MM.1S (cell line): ENCODE data around the gene ASCC2.

Source experiments
- DNase-seq: peaks from one replicate; pipeline ENCODE4 v3.0.0-alpha.2; 2015
- H2AFZ ChIP-seq: fragments of 300-600 bp; sonication (generic); 2 replicates; pipeline ENCODE4 v1.6.0; 2016; ENCODE audit warnings: antibody characterized with exemption, low read length
- H3F3A ChIP-seq: fragments of 300-600 bp; sonication (generic); 2 replicates; pipeline ENCODE4 v1.6.1; 2016; ENCODE audit warnings: mild to moderate bottlenecking, antibody characterized with exemption, low read length, moderate library complexity, mixed read lengths; ENCODE audit not compliant: insufficient read depth
- H3K27ac ChIP-seq: fragments of 300-600 bp; sonication (generic); 2 replicates; pipeline ENCODE4 v1.5.1; 2016; ENCODE audit warnings: mild to moderate bottlenecking, low read length
- H3K27me3 ChIP-seq: fragments of 300-600 bp; sonication (generic); replicated peaks from 2 replicates; pipeline ENCODE4 v1.6.0; 2016; ENCODE audit warnings: low read length; ENCODE audit not compliant: insufficient read depth
- H3K36me3 ChIP-seq: fragments of 300-600 bp; sonication (generic); replicated peaks from 2 replicates; pipeline ENCODE4 v1.6.1; 2016; ENCODE audit warnings: mild to moderate bottlenecking, low read length, mixed read lengths; ENCODE audit not compliant: insufficient read depth
- H3K4me1 ChIP-seq: fragments of 300-600 bp; sonication (generic); 2 replicates; pipeline ENCODE4 v1.6.1; 2016; ENCODE audit warnings: low read length, mixed read lengths
- H3K4me2 ChIP-seq: fragments of 300-600 bp; sonication (generic); 2 replicates; pipeline ENCODE4 v1.6.0; 2016; ENCODE audit warnings: low read depth, low read length
- H3K4me3 ChIP-seq: fragments of 300-600 bp; sonication (generic); 2 replicates; pipeline ENCODE4 v1.5.1; 2016; ENCODE audit warnings: low read length, mixed read lengths
- H3K79me2 ChIP-seq: fragments of 300-600 bp; sonication (generic); 2 replicates; pipeline ENCODE4 v1.6.1; 2016; ENCODE audit warnings: mixed run types, low read length, mixed read lengths
- H3K9ac ChIP-seq: fragments of 300-600 bp; sonication (generic); 2 replicates; pipeline ENCODE4 v1.6.1; 2016; ENCODE audit warnings: low read length, mixed read lengths
- H3K9me2 ChIP-seq: fragments of 300-600 bp; sonication (generic); replicated peaks from 2 replicates; pipeline ENCODE4 v1.6.1; 2016; ENCODE audit warnings: mild to moderate bottlenecking, low read length, mixed read lengths; ENCODE audit not compliant: insufficient read depth
- H3K9me3 ChIP-seq: fragments of 300-600 bp; sonication (generic); replicated peaks from 2 replicates; pipeline ENCODE4 v1.6.1; 2016; ENCODE audit warnings: mild to moderate bottlenecking, low read length, mixed read lengths; ENCODE audit not compliant: insufficient read depth
- H4K20me1 ChIP-seq: fragments of 300-600 bp; sonication (generic); 2 replicates; pipeline ENCODE4 v1.6.1; 2016; ENCODE audit warnings: mild to moderate bottlenecking, low read length, moderate library complexity, mixed read lengths; ENCODE audit not compliant: insufficient read depth
- EZH2 ChIP-seq: fragments of 300-600 bp; sonication (generic); optimal IDR thresholded peaks from 2 replicates; pipeline ENCODE3; 2017; ENCODE audit warnings: low read depth, mild to moderate bottlenecking, antibody characterized with exemption, low read length, mixed read lengths
- EZH2phosphoT487 ChIP-seq: fragments of 300-600 bp; sonication (generic); IDR thresholded peaks from 2 replicates; pipeline ENCODE4 v1.6.1; 2018; ENCODE audit warnings: antibody characterized with exemption, low read length
- TF ChIP-seq, protein P1 (sequence below): fragments of 300-600 bp; sonication (generic); IDR thresholded peaks from 2 replicates; pipeline ENCODE4 v1.5.1; 2016; ENCODE audit warnings: antibody characterized with exemption, low read length, mixed read lengths

Gene ASCC2

DNA sequence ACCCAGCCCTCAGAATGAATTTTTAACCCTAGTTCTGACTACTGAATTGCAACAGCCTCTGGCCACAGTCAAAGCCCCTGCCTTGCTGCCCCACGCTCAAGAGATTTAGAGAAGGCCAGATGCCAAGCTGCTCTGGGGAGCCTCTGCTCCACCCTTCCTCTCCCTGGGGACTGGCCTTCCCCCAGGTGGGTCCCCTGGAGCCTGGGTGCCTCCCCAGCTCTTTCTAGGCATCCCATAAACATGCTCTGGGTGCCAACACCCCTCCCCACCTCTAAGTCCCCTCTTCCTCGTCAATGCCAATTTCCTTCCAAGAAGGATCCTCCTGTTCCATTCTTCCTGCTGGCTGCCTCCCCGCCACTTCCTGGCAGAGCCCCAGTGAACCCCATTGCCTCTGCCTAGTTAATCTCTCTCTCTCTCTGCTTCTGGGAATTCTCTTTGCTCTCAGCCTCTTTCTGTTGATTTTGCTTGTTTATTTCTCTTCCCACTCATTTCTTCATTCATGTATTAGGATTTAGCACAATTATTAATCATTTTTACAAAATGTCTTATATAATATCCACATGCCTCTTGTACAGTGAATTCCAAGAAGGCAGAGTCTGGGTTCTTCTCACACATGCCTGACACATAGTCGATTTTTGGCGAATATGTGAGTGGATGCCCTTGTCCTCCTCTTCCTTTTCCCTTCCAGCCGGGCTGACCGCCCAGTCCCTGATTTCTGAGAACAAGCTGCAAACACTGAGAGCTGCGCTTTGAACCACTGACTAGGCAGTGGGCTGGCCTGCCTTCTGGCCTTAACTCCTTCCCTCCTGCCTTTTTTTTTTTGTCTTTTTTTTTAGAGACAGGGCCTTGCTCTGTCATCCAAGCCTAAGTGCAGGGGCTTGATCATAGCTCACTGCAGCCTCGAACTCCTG lies 53.4 kb downstream of the ASCC2 start:
- Histone ChIP-seq H3K4me2 (no peak overlapping the region), H3K27ac (no peak overlapping the region), H2AFZ (no peak overlapping the region), H3K4me1 (no peaks in the 10 kb centered on the region), H3F3A (no peaks in the 10 kb centered on the region), H3K9me3 (no peaks in the 10 kb centered on the region), H4K20me1 (no peaks in the 10 kb centered on the region), H3K9ac (no peak overlapping the region), H3K4me3 (no peak overlapping the region), H3K36me3 (no peaks in the 10 kb centered on the region), H3K79me2 (no peaks in the 10 kb centered on the region), H3K27me3 (no peaks in the 10 kb centered on the region), H3K9me2 (no peaks in the 10 kb centered on the region)
- TF ChIP-seq, protein P1, sequence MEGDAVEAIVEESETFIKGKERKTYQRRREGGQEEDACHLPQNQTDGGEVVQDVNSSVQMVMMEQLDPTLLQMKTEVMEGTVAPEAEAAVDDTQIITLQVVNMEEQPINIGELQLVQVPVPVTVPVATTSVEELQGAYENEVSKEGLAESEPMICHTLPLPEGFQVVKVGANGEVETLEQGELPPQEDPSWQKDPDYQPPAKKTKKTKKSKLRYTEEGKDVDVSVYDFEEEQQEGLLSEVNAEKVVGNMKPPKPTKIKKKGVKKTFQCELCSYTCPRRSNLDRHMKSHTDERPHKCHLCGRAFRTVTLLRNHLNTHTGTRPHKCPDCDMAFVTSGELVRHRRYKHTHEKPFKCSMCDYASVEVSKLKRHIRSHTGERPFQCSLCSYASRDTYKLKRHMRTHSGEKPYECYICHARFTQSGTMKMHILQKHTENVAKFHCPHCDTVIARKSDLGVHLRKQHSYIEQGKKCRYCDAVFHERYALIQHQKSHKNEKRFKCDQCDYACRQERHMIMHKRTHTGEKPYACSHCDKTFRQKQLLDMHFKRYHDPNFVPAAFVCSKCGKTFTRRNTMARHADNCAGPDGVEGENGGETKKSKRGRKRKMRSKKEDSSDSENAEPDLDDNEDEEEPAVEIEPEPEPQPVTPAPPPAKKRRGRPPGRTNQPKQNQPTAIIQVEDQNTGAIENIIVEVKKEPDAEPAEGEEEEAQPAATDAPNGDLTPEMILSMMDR = no peak
- TF ChIP-seq EZH2phosphoT487 (no peak), EZH2 (no peak)
- DNase-seq = no peak

DNA sequence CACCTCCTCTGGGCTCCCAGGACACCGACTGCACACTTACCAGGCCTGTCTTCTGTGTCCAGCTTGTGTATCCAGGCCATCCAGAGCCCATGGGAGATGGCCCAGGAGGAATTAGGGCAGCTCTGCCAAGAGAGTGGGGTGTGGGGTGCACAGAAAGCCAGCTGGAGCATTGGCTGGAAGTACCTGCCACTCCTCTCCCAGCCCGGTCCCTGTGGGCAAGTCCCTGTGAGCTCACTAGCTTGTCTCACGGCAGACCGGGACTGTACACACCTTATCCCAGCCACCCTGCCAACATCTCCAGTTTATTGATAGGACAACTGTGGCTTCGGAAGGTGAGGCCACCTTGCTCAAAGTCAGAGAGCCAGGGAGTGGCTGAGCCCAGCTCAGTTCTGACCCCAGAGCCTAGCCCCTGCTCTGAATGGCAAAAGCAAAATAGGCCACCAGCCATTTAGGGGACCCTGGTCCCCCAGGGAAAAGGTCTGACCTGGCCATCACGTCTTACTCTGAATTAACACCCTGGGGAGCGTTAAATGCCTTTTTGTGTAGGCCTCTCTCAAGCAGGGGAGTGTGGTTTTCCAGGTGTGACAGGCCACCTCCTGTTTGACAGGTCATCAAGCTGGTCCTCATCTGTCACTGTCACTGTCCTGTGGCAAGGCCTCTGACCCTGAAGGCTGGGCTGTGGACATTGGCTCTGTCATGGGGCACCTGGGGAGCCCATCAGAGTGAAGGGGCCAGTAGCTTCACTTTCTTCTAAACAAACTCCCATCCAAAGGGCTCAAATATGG lies 55.8 kb downstream of the ASCC2 start:
- no peak for DNase-seq
- Histone ChIP-seq H3F3A (no peaks in the 10 kb centered on the region), H3K4me2 (no peak overlapping the region), H3K9me3 (no peaks in the 10 kb centered on the region), H3K27ac (no peak overlapping the region), H3K79me2 (no peaks in the 10 kb centered on the region), H3K27me3 (no peaks in the 10 kb centered on the region), H3K4me3 (no peak overlapping the region), H4K20me1 (no peaks in the 10 kb centered on the region), H3K36me3 (no peaks in the 10 kb centered on the region), H3K9me2 (no peaks in the 10 kb centered on the region), H3K9ac (no peak overlapping the region), H3K4me1 (no peaks in the 10 kb centered on the region), H2AFZ (no peak overlapping the region)
- TF ChIP-seq EZH2phosphoT487 (no peak), EZH2 (no peak)
- TF ChIP-seq, protein P1 = no peak

DNA sequence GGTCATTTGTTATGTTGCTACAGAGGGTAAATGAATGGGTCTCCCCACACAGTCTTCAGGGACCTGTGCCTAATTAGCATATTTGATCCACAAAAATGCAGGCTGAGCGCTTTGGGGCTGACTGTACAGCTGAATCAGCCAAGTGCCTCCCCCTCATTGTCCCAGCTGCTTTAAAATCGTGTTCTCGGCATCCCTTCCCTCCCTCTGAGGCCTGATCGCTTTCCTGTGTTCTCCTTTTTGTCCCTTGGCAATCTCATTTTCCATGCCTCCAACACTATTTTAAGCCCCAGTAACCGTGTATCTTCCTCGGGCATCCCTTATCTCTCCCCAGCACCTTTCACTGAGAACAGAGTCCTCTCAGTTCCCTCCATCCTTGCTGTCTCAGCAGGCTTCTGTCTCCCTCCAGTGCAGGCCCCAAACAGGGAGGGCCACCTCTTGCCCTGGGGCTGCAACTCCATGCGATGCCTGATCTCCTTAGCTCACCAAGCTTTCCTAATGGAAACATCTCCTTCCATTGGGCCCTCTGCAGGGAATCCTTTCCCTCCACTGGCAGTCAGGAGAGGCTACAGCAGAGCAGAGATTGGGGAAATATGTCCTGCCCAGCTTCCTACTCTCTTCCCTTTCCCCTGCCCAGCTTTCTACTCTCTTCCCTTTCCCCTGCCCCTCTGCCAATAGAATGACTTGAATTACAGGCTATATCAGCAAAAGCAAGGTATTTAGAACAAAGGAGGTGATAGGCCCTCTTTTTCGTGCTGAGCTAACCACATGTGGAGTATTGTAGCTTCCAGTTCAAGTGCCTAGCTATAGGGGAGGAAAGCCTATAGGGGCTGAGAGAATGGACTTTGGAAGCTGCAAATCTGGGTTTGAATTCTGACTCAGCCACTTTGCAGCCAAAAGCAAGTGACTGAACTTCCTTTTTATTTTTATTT lies 57.1 kb downstream of the ASCC2 start:
- H3K9me2 ChIP-seq = no peaks in the 10 kb centered on the region
- no peak overlapping the region for H3K4me3 ChIP-seq
- TF ChIP-seq, protein P1 = no peak
- no peak overlapping the region for H3K27ac ChIP-seq
- no peaks in the 10 kb centered on the region for H3K36me3 ChIP-seq
- no peaks in the 10 kb centered on the region for H4K20me1 ChIP-seq
- no peak for DNase-seq
- no peaks in the 10 kb centered on the region for H3K4me1 ChIP-seq
- H3K79me2 ChIP-seq = no peaks in the 10 kb centered on the region
- H3K9ac ChIP-seq = no peak overlapping the region
- no peaks in the 10 kb centered on the region for H3F3A ChIP-seq
- H2AFZ ChIP-seq = no peak overlapping the region
- no peak overlapping the region for H3K4me2 ChIP-seq
- H3K27me3 ChIP-seq = no peaks in the 10 kb centered on the region
- H3K9me3 ChIP-seq = no peaks in the 10 kb centered on the region
